IMR-90 (cell line): ENCODE data around the gene DLG3.
"Not testable (repeated sequence)": the region's sequence is repeated elsewhere in the genome, so short reads cannot be mapped to it uniquely, and the experiment has no call there.

Source experiments
- FOS ChIP-seq: fragments of 150-350 bp; IDR thresholded peaks from 2 replicates; pipeline ENCODE4 v1.6.1; 2016; ENCODE audit warnings: low read depth, low read length
- MAFK ChIP-seq: IDR thresholded peaks from 2 replicates; pipeline ENCODE4 v1.6.1; 2012; ENCODE audit warnings: low read depth, low read length, improper control_type of control experiment
- MXI1 ChIP-seq: IDR thresholded peaks from 2 replicates; pipeline ENCODE4 v1.6.1; 2012; ENCODE audit warnings: low read depth, mild to moderate bottlenecking, low read length, moderate library complexity, borderline replicate concordance
- POLR2A ChIP-seq: IDR thresholded peaks from 2 replicates; pipeline ENCODE4 v1.6.1; 2012; ENCODE audit warnings: mild to moderate bottlenecking, low read depth, low read length
- RAD21 ChIP-seq: IDR thresholded peaks from 2 replicates; pipeline ENCODE4 v1.6.1; 2012; ENCODE audit warnings: low read length, improper control_type of control experiment
- RFX5 ChIP-seq: IDR thresholded peaks from 2 replicates; pipeline ENCODE4 v1.8.0; 2012; ENCODE audit warnings: low read depth, mild to moderate bottlenecking, low read length, moderate library complexity
- TF ChIP-seq, protein P1 (sequence below): conservative IDR thresholded peaks from 2 replicates; pipeline ENCODE4 v1.5.1; 2012; ENCODE audit warnings: mild to moderate bottlenecking, low read depth, low read length, improper control_type of control experiment

DNA sequence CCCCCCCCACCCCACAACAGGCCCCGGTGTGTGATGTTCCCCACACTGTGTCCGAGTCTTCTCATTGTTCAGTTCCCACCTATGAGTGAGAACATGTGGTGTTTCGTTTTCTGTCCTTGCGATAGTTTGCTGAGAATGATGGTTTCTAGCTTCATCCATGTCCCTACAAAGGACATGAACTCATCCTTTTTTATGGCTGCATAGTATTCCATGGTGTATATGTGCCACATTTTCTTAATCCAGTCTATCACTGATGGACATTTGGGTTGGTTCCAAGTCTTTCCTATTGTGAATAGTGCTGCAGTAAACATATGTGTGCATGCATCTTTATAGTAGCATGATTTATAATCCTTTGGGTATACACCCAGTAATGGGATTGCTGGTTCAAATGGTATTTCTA lies 70.6 kb downstream of the DLG3 start:
- TF ChIP-seq POLR2A, RFX5, MXI1, MAFK, FOS, RAD21: not testable (repeated sequence)
- TF ChIP-seq, protein P1, sequence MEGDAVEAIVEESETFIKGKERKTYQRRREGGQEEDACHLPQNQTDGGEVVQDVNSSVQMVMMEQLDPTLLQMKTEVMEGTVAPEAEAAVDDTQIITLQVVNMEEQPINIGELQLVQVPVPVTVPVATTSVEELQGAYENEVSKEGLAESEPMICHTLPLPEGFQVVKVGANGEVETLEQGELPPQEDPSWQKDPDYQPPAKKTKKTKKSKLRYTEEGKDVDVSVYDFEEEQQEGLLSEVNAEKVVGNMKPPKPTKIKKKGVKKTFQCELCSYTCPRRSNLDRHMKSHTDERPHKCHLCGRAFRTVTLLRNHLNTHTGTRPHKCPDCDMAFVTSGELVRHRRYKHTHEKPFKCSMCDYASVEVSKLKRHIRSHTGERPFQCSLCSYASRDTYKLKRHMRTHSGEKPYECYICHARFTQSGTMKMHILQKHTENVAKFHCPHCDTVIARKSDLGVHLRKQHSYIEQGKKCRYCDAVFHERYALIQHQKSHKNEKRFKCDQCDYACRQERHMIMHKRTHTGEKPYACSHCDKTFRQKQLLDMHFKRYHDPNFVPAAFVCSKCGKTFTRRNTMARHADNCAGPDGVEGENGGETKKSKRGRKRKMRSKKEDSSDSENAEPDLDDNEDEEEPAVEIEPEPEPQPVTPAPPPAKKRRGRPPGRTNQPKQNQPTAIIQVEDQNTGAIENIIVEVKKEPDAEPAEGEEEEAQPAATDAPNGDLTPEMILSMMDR, result not testable (repeated sequence)
